HepG2 (cell line): ENCODE data around the gene DDX46. TPM values are rescaled to one million over a fixed set of nuclear protein-coding genes. Genes with fewer than 3 reads are reported as not detected.
A peak's percentile ranks its signal among the peaks of the same experiment; 100 is the strongest.

Experiments
- AHDC1 ChIP-seq: sonication (generic); formaldehyde crosslinking; IDR thresholded peaks from 2 replicates; pipeline ENCODE4 v1.5.1; 2020; ENCODE audit warnings: mild to moderate bottlenecking, missing genetic modification reagents, borderline replicate concordance
- ARNT ChIP-seq: fragments of 450-650 bp; IDR thresholded peaks from 2 replicates; pipeline ENCODE4 v1.6.1; 2017
- CBFB ChIP-seq: sonication (generic); formaldehyde crosslinking; IDR thresholded peaks from 2 replicates; pipeline ENCODE4 v1.4.0; 2020; ENCODE audit warnings: missing genetic modification reagents
- KMT2A ChIP-seq: sonication (generic); formaldehyde crosslinking; IDR thresholded peaks from 2 replicates; pipeline ENCODE4 v1.4.0; 2020; ENCODE audit warnings: missing genetic modification reagents
- PAWR ChIP-seq: sonication (generic); formaldehyde crosslinking; IDR thresholded peaks from 2 replicates; pipeline ENCODE4 v1.4.0; 2020; ENCODE audit warnings: missing genetic modification reagents, mild to moderate bottlenecking, borderline replicate concordance
- PHB2 ChIP-seq: fragments of 450-650 bp; IDR thresholded peaks from 2 replicates; pipeline ENCODE4 v1.6.1; 2018; ENCODE audit not compliant: partially characterized antibody
- SIX4 ChIP-seq: sonication (generic); formaldehyde crosslinking; IDR thresholded peaks from 2 replicates; pipeline ENCODE4 v1.4.0; 2020; ENCODE audit warnings: missing genetic modification reagents
- STAG1 ChIP-seq: sonication (generic); formaldehyde crosslinking; IDR thresholded peaks from 2 replicates; pipeline ENCODE4 v1.4.0; 2020; ENCODE audit warnings: missing genetic modification reagents
- ZHX2 ChIP-seq, 2 experiments: sonication (generic) in 1 of 2; formaldehyde crosslinking in 1 of 2; IDR thresholded peaks; 2 replicates each; pipeline versions ENCODE4 v1.6.1 to v1.9.0; 2014 to 2022; ENCODE audit warnings: antibody characterized with exemption in 1 of 2, borderline replicate concordance in 1 of 2, inconsistent platforms in 1 of 2, low read depth in 1 of 2, missing genetic modification reagents in 1 of 2
- ZNF20 ChIP-seq: sonication (generic); formaldehyde crosslinking; IDR thresholded peaks from 2 replicates; pipeline ENCODE4 v1.4.0; 2020; ENCODE audit warnings: mild to moderate bottlenecking, moderate library complexity, missing genetic modification reagents
- ZNF564 ChIP-seq: sonication (generic); formaldehyde crosslinking; IDR thresholded peaks from 2 replicates; pipeline ENCODE4 v1.8.1; 2023; ENCODE audit warnings: mild to moderate bottlenecking, missing genetic modification reagents
- ZNF660 ChIP-seq: sonication (generic); formaldehyde crosslinking; IDR thresholded peaks from 2 replicates; pipeline ENCODE4 v1.5.1; 2020; ENCODE audit warnings: mild to moderate bottlenecking, low read depth, missing genetic modification reagents, borderline replicate concordance
- ZNF678 ChIP-seq: sonication (generic); formaldehyde crosslinking; IDR thresholded peaks from 2 replicates; pipeline ENCODE4 v1.4.0; 2020; ENCODE audit warnings: mild to moderate bottlenecking, missing genetic modification reagents
- ZNF816 ChIP-seq: sonication (generic); formaldehyde crosslinking; IDR thresholded peaks from 2 replicates; pipeline ENCODE4 v1.8.0; 2022; ENCODE audit warnings: missing genetic modification reagents, mild to moderate bottlenecking, borderline replicate concordance
- polyA plus RNA-seq, 8 experiments: library from polyadenylated mRNA; depleted of rRNA in 3 of 8; stranded (reverse) in 7 of 8; unstranded in 1 of 8; fragments of >200 nt; fragmentation: Illumina TruSeq in 4 of 8; extraction: Trizol in 4 of 8; gene quantifications; 2 replicates each; pipeline versions ENCODE4 v1.2.1 to v1.2.3, GENCODE V29; 2011 to 2016; ENCODE audit warnings: low read depth in 4 of 8, missing spikeins in 1 of 8, mixed read lengths in 1 of 8; ENCODE audit not compliant: insufficient read depth in 1 of 8
- total RNA-seq, 5 experiments: library from RNA; depleted of rRNA; stranded (reverse); fragments of >200 nt; fragmentation: Illumina TruSeq; extraction: Trizol; gene quantifications; 2 replicates each; pipeline ENCODE4 v1.2.3, GENCODE V29; 2016; ENCODE audit warnings: low read depth in 1 of 5

The DDX46 gene
- total and polyA plus RNA-seq, 2 of the 13 experiments (the other 11 are each of a cell fraction or from before 2014, with no cell fraction given) = 27.3 to 59.3 TPM

GRCh38 chr5:134873987-134874830, 115.6 kb downstream of the DDX46 start, which contains the start of gene TXNDC15 (continued):
- TF ChIP-seq ZHX2 (IDR thresholded peaks at IDR 0.05; ENCODE audit: low read depth) = peak; percentile 98
- TF ChIP-seq ZHX2 (CRISPR knock-in tag; IDR thresholded peaks at IDR 0.05; ENCODE audit: borderline replicate concordance) = peak; percentile 41; the same call in 1 of the 2 replicates
- peak; percentile 75 for TF ChIP-seq AHDC1 (CRISPR knock-in tag)
- TF ChIP-seq ZNF20 (CRISPR knock-in tag) = peak; percentile 77; the same call in 1 of the 2 replicates
- no peak for TF ChIP-seq ZNF660 (CRISPR knock-in tag)
- peak; percentile 73; the same call in 1 of the 2 replicates for TF ChIP-seq ZNF816 (CRISPR knock-in tag)
- TF ChIP-seq KMT2A = peak; percentile 89
- 0 out of 2 replicates have a peak, but pooled peaks have one; percentile 58 for TF ChIP-seq ZNF678
- TF ChIP-seq PHB2 = no peak
- TF ChIP-seq PAWR (CRISPR knock-in tag) = no peak
- TF ChIP-seq ARNT = no peak
- no peak for TF ChIP-seq SIX4 (CRISPR knock-in tag)
- TF ChIP-seq STAG1 = 0 out of 2 replicates have a peak, but pooled peaks have one; percentile 22
- peak; percentile 96 for TF ChIP-seq ZNF564 (CRISPR knock-in tag)
- TF ChIP-seq CBFB (CRISPR knock-in tag) = peak; percentile 76; the same call in 1 of the 2 replicates
